Stimulated activated CD8-positive, alpha-beta memory T cell treated with anti-CD3 and anti-CD28 coated beads, Interleukin-7, amount 100 ng/mL, for 4 hours (primary cell): ENCODE results near the gene IGFBP6.

Source experiments
- DNase-seq, 2 donors: peaks; one replicate each; pipeline ENCODE4 v3.0.0-alpha.2; 2020; ENCODE audit warnings: low read depth in 2 of 2

The IGFBP6 gene, protein sequence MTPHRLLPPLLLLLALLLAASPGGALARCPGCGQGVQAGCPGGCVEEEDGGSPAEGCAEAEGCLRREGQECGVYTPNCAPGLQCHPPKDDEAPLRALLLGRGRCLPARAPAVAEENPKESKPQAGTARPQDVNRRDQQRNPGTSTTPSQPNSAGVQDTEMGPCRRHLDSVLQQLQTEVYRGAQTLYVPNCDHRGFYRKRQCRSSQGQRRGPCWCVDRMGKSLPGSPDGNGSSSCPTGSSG

DNA sequence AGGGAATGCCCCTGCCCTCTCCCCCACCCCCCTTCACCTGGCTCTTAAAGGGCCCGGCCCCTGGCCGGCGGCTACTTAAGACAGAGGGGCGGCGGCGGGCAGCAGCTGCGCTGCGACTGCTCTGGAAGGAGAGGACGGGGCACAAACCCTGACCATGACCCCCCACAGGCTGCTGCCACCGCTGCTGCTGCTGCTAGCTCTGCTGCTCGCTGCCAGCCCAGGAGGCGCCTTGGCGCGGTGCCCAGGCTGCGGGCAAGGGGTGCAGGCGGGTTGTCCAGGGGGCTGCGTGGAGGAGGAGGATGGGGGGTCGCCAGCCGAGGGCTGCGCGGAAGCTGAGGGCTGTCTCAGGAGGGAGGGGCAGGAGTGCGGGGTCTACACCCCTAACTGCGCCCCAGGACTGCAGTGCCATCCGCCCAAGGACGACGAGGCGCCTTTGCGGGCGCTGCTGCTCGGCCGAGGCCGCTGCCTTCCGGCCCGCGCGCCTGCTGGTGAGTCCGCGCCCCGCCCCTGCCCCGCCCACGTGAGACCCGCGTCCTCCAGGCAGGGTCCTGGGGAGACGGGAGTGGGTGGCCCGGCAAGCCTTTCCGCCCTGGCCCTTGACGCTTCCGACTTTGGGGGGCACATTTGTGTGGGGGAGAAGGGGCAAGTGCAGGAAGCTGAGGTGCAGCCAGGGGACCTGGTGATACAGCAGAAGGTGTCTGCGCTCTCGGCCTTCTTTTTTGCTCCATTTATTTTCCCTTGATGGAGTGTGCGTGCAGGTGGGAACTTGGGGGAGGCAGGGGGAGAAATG is at the start of gene IGFBP6:
Gene IGFBP6 (plus strand): TSS at position 104 of the 790 bp plus-strand sequence. CDS start 51 bp downstream, at position 155.
- DNase-seq, result peak in 1 of 2 donors; percentile 52

DNA sequence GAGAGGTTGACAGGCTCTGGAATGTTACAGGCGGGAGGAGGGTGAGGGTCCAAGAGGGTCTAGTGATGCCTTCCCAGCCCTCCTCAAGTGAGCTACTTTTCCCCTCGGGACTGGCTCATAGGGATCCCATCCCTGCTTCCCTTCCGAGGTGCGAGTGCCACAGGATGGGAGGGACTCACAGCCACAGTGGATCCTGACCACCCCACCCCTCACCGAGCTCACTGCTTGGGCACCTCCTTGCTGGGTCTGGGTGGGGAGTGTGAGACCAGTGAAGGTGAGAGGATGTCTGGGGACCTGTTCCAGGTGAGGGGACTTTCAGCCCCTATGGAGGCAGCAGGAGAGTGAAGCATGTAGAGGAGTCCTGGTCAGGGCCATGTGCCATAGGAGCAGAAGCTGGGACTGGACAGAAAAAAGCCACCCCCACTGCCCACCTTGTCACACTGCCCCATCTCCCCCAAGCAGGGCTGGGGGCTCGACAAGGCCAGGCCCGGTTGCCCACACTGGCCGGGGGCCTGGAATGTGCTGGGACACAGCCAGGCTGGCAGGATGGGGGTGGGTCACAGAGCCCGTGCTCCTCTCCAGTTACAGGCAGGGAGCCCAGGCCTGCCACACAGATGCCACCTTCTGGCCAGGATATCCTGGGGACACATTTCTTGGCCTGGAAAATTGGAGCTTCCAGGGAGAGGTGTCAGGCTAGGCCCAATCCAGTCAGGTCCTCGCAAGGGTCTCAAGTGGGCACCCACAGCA is 49.3 kb upstream of the IGFBP6 start:
- DNase-seq, result no peak

DNA sequence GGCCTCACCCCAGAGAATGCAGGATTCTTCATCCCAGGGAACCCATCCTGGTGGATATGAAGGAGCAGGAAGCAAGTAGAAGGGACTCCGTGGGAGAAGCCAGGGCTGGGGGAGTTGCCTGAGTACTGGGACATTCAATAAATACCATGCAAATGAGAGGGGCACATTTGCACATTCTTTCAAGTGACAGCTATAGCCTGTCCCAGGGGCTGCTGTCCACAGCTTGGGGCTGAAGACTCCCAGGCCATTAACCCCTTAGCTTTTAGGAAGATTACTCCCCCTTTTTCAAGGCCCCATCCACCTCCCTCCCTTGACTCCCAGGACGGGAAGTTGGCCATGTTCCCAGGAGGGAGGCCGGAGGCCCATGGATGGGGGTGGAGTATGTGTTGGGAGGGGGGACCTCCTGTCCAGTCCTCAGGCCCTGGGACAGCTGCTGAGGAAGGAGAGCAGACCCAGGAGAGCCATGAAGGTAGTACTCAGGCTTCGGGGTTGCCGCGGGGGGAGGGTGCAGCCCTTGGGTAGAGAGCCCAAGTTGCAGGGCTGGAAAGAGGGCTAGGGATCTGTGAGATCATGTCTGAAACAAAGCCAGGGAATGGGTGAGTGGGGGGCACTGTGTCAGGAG is 48.6 kb upstream of the IGFBP6 start:
- DNase-seq, result no peak

DNA sequence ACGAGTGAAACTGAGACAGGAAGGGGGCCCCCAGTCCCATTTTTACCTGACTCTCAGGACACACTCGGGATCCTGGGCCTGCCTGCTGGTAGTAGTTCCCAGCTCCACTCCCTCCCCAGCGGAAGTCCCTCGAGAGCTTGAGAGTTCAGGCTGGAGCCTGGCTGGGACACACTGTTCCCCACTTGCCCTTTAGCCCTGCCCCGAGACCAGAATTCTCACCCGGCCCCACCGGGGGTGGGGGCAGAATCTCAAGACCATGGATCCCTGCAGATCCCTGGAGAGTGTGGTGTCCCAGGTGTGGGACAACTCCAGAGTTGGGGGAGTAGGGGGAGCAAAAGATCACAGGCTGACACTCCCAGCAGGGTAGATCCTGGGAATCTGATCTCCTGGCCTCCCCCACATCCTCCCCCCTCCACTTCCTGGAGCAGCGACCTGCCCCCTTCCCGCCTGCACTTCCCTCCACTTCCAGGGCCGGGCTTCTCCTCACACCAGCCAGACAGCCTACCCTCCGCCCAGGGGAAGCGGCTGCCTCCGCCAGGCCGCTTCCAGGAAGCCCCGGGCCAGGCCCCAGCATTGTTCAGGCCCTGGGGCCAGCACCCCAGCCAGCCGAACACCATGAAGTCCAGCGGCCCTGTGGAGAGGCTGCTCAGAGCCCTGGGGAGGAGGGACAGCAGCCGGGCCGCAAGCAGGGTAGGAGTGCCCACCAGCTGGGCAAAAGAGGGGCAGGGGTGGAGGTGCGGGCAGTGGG is 47.7 kb upstream of the IGFBP6 start, which contains the start of gene TNS2:
Gene TNS2 (plus strand): TSS at position 495 of the 748 bp plus-strand sequence. CDS start 121 bp downstream, at position 616.
- no peak for DNase-seq

DNA sequence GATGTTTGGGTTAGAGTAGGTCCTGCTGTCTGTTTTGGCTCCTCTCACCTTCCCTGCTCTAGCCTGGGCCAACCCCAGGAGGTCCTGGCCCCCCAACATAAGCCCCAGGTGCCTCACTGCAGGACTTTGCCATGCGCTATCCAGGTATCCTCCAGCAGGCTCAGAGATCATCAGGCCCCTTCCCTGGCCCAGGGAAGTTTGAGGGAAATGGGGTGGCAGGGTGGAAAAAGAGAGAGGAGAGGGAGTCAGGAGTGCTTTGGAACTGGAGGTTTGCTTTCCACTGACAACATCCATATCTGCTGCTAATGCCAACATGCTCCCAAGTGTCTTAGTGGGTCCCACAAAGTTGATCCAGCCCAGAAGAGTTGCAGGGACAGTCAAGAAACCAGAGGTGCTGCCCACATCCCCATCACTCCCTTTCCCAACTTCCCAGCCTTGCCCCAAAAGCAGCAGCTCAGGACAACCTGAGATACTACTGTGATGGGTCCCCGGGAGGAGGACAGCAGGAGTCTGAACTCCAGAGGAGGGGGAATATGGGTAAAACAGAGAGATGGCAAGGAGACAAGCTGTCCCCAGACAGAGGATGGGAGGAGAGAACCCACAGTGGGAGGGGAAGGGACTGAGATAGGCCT is 46.9 kb upstream of the IGFBP6 start:
- no peak for DNase-seq

DNA sequence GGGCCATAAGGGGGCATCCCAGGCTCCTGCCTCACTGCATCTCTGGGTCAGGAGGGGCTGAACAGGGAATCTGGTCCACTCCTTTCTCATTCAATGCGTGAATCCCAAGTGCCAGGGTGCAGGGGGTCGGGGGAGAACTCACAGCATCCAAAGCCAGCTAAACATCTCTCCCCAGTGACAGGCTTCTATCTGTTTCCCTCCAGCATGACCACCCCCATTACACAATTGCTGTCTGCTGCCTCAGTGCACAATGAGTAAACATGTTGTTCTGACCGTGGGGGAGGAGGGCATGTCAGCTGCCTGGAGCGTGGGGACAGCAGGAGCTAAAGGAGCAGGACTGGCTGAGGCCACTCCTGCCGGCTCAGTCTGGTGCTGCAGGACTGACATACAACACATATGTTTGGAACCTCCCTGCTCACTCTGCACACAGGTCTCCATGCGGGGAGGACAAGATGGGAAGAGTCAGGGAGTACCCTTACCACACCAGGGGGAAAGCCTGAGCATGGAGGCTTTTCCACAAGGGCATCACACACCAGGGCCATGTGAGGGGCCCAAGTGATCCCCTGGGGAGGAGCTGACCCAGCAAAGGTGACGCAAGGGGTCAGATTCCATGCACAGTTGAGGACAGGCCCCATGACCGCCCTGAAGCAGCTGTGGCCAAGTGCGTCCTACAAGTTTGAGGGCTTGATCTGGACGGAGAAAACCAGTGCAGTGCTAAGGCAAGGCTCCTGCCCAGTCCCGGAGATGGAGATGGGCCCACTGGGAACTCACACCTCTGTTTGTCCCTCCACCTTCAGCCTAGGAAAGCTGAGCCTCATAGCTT is 46.2 kb upstream of the IGFBP6 start:
- DNase-seq, result no peak

DNA sequence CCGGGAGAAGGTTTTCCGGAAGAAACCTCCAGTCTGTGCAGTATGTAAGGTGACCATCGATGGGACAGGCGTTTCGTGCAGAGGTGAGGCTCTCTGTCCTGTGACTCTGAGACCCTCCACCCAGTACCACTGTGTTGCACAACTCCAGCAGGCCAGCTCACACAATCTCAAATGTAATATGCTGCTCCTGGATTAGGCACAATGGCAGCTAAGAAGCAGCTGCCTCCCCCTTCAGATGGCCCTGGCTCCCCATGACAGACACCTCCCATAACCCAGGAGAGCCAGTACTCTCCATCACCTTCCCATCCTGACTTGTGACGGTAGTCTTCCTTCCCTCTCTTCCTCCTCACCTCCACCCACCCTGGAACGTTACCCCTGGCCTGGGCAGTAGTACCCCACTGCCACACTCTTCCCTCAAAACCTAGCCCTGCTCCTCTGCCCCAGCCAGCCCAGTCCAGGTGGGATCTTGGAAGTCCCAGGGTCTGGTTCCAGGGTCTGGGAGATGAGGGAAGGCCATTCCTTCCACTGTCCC is 45.5 kb upstream of the IGFBP6 start:
- no peak for DNase-seq

DNA sequence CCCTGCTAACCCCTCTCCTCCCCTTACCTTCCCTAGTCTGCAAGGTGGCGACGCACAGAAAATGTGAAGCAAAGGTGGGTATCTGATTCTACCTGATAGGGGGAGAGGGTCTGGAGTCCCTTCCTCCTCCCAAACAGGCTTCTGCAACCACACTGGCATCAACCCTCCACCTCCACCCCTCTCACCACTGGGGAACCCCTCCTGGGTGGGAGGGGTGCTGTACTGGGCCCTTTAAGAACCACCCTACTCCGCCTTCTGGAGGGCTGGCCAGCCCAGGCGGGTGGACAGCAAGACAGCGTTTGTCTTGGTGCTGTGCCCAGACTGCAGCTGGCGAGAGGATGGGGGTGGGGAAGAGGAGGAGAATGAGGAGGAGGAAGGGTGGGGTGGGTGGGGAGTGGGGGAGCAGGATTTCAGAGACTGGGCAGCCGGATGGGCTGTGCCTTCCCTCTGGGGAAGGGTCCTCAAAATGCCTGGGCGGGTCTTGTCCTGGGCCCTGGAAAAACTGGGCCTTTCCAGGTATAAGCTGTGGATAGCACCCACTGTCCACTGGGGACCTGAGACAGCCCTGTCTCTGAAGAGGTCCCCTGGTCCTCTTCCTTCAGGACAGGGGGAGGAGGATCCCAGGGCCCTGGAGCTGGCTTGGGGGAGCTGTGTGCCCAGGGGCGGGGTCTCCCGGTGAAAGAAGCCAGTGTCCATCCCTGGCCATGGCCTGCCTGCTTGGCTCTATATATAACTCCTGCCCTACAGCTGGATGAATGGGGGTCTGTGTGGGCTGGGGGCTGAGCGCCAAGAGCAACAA is 44.8 kb upstream of the IGFBP6 start:
- no peak for DNase-seq

DNA sequence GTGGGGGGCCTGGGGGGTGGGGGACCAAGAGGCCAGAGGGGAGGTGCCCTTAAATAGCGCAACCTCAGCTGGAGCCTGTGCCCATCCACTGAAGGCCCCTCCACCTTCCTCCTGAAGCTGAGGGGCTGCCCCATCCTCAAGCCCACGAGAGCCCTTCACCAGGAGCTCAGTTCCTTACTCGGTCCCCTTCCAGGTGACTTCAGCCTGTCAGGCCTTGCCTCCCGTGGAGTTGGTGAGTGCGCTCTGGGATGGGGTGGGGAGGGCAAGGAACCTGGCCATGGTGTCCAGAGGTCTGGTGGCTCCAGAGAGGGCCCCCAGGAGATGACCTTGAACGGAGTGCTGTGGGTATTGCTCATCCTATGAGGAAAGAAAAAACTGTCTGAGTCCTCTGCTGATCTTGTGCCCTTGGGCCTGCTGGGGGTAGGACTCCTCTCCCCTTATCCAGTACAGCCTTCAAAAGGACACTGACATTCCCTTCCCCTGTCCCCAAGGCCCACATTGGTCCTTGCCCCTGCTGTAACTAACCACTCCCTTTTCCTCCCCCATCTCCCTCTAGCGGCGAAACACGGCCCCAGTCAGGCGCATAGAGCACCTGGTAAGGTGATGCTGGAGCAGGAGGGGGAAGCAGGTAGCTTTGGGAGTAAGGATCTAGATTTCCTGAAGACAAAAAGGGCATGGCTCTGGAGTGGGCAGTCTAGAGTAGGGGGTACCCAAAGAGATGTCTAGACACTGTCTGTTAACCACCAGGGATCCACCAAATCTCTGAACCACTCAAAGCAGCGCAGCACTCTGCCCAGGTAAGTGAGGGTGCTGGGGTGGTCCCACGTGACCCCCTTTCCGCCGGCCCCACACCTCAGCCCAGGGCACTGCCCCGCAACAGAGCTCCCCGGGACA is 44.0 kb upstream of the IGFBP6 start:
- peak in 1 of 2 donors; percentile 34 for DNase-seq

DNA sequence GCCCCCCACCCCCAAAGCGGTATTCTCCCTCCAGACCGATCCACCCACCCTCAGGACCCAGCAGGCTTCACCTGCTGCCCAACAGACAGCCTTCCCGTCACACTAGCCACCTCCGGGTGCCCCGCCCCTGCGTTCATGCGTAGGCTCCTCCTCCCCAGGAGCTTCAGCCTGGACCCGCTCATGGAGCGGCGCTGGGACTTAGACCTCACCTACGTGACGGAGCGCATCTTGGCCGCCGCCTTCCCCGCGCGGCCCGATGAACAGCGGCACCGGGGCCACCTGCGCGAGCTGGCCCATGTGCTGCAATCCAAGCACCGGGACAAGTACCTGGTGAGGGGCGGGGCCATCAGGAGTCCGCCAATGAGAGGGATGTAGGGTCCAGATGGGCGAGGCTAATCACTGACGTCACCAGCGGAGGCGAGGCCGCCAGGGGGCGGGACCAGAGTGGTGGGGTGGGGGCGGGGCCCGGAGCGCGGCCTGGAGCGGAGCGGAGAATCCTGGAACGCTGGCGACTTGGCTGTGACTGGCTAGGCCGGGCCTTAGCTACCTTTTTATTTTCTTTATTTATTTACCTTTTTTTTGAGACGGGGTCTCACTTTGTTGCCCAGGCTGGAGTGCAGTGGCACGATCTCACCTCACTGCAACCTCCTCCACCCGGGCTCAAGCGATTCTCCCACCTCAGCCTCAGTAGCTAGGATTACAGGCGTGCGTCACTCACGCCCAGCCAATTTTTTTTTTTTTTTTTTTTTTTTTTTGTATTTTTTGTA is 43.2 kb upstream of the IGFBP6 start:
- DNase-seq, result peak; percentile 86 to 90

DNA sequence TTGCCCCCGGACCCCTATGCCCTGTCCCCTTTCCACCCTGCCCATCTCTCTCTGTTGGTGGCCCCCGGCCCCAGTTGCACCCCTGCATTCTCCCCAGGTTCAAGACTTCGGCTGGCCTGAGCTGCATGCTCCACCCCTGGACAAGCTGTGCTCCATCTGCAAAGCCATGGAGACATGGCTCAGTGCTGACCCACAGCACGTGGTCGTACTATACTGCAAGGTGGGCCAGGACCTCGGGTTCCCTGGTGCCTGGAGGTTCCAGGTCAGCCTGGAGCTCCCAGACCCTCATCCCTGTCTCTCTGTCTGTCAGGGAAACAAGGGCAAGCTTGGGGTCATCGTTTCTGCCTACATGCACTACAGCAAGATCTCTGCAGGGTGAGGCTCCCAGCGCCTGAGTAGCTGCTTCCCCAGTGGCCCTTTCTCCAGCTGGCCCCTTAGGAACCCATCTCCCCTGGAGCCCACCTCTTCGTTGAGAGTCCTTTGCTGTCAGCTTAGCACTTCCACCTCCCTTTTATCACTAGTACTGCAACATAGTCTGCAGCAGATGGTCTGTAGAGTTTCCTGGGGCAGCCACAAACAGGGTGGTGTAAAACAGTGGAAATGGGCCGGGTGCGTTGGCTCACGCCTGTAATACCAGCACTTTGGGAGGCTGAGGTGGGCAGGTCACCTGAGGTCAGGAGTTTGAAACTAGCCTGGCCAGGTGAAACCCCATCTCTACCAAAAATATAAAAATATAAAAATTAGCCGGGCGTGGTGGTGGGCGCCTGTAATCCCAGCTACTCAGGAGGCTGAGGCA is 41.8 kb upstream of the IGFBP6 start:
- no peak for DNase-seq

DNA sequence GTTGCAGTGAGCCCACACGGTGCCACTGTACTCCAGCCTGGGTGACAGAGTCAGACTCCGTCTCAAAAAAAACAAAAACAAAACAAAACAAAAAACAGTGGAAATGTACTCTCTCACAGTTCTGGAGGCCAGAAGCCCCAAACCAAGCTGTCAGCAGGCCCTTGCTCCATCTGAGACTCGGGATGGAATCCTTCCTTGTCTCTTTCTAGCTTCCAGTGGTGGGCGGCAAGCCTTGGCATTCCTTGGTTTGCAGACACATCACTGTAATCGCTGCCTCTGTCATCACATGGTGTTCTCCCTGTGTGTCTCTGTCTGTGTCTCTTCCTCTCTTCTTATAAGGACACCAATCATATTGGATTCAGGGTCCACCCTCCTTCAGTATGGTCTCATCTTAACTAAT is 41.2 kb upstream of the IGFBP6 start:
- DNase-seq, result no peak

DNA sequence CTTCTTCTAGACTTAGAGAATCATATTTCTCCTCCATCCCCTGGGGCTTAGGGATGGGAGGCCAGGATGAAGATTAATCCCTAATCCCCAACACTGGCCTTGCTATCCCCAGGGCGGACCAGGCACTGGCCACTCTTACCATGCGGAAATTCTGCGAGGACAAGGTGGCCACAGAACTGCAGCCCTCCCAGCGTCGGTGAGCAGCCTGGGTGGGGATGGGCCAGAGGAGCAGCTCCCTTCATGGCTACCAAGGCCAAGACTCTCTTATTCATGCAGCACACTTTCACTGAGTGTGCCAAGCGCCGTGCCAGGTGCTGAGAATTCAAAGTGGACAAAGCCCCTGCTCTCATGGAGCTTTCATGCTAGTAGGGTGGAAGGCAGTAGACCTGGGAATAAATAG is 40.6 kb upstream of the IGFBP6 start:
- DNase-seq, result no peak

DNA sequence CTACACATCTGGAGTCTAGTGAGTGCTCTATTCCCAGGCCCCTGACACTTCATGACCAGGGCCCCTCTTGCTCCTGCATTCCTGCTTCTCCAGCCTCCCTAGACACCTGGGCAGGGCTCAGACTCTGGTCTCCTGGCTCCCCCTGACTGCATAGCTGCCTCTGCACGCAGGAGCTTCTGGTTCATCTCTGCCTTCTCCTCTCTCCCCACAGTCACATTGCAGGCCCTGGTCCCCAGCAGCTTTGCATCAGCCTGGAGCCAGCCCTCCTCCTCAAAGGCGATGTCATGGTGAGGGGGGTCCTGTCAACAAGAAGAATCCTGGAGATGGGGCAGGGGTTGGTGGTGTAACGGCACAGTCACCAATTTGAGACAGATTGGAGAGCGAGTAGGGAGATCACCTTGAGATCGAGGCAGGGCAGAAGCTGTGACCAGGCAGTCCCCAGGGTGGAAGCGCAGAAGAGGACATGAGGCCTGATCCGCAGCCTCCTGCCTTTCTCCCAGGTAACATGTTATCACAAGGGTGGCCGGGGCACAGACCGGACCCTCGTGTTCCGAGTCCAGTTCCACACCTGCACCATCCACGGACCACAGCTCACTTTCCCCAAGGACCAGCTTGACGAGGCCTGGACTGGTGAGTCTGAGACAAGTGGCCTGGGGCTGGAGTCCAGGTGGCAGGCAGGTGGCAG is 39.5 kb upstream of the IGFBP6 start:
- DNase-seq, result no peak

DNA sequence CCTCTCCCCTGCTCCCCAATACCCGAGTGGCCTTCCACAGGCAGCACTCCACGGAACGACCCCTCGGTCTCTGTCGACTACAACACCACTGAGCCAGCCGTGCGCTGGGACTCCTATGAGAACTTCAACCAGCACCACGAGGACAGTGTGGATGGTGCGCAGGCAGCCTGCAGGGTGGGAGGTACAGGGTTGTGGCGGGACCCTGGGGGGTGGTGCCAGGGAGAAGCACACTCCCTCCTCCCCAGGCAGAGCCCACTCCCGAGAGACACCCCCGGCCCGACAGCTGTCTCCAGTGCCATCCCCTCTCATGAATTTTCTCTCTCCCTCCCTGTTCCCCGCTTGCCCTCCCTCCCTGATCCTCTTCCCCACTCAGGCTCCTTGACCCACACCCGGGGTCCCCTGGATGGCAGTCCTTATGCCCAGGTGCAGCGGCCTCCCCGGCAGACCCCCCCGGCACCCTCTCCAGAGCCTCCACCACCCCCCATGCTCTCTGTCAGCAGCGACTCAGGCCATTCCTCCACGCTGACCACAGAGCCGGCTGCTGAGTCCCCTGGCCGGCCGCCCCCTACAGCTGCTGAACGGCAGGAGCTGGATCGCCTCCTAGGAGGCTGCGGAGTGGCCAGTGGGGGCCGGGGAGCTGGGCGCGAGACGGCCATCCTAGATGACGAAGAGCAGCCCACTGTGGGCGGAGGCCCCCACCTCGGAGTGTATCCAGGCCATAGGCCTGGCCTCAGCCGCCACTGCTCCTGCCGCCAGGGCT is 38.6 kb upstream of the IGFBP6 start:
- no peak for DNase-seq
